Mesodermal cell (in vitro differentiated cells): ENCODE results near the gene HLCS.
A peak's percentile ranks its signal among the peaks of the same experiment; 100 is the strongest.

Experiments used
- H3K27ac ChIP-seq: 2 replicates; pipeline ENCODE4 v1.7.0; 2013; ENCODE audit warnings: mild to moderate bottlenecking, low read depth, low read length, moderate library complexity; ENCODE audit not compliant: severe bottlenecking
- H3K36me3 ChIP-seq: 2 replicates; pipeline ENCODE4 v1.7.1; 2013; ENCODE audit warnings: mild to moderate bottlenecking, low read length, moderate library complexity; ENCODE audit not compliant: control insufficient read depth, insufficient read depth
- H3K4me1 ChIP-seq: one replicate; pipeline ENCODE4 v1.7.1; 2013; ENCODE audit warnings: mild to moderate bottlenecking, low read length; ENCODE audit not compliant: insufficient read depth, control insufficient read depth, poor library complexity, severe bottlenecking
- H3K4me3 ChIP-seq: 2 replicates; pipeline ENCODE4 v1.7.0; 2013; ENCODE audit warnings: low read length, control low read depth, mild to moderate bottlenecking; ENCODE audit not compliant: insufficient read depth, poor library complexity, severe bottlenecking; ENCODE audit errors: extremely low read depth
- H3K9me3 ChIP-seq: 2 replicates; pipeline ENCODE4 v1.7.1; 2013; ENCODE audit warnings: mild to moderate bottlenecking, low read length, moderate library complexity; ENCODE audit not compliant: control insufficient read depth
- WGBS, 2 experiments: methylation state at CpG; one replicate each; pipeline ENCODE4 v1.1.5; 2013; ENCODE audit warnings: missing lambda C conversion rate in 2 of 2; ENCODE audit not compliant: insufficient coverage in 2 of 2; 5-methylcytosine and 5-hydroxymethylcytosine counted together

Gene HLCS

GRCh38 chr21:36719614-36720013 lies 246.9 kb downstream of the HLCS start:
- Histone ChIP-seq H3K4me3 (no peak overlapping the region), H3K4me1 (no peaks in the 10 kb centered on the region), H3K9me3 (no peaks in the 10 kb centered on the region), H3K36me3 (no peaks in the 10 kb centered on the region), H3K27ac (no peak overlapping the region)
- 92 to 94% methylated on average over 6 to 8 of the region's 10 CpGs for WGBS, 2 experiments

DNA sequence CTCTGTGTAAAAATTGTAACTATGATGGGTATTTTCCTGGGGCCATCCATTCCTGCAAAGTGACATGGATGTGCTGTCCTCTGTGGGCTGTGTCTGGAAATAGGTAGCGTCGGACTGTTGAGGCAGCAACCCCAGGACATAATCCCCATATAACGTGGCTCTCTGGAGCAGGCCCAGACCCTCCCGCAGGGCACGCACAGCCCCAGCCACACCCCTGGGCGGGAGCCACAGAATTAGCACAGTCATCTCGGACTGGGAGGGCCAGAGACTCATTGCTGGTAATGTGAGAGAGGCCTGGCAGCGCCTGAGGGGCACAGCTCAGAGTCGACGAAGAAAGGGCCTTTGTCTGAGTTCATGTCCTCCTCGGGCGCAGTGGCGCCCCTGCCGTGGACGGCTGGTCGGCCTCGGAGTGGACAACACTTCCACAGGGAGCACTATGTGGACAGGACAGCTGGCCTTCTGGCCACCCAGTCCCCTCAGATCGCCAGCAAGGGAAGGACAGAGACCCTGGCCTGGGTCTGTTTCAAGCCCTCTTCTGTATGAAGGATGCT lies 247.4 kb downstream of the HLCS start:
- 84 to 90% methylated on average over 17 to 18 of the region's 18 CpGs for WGBS, 2 experiments
- Histone ChIP-seq H3K9me3 (no peaks in the 10 kb centered on the region), H3K4me3 (no peak overlapping the region), H3K4me1 (no peaks in the 10 kb centered on the region), H3K27ac (no peak overlapping the region), H3K36me3 (no peaks in the 10 kb centered on the region)

- Histone ChIP-seq H3K4me3 (no peak overlapping the region), H3K27ac (no peak overlapping the region), H3K9me3 (no peaks in the 10 kb centered on the region), H3K4me1 (no peaks in the 10 kb centered on the region), H3K36me3 (no peaks in the 10 kb centered on the region)
- WGBS, 2 experiments, result 69 to 71% methylated on average over 6 of the region's 6 CpGs
Measured at GRCh38 chr21:36717976-36718375, 248.5 kb downstream of the HLCS start.

- H3K4me1 ChIP-seq, result no peaks in the 10 kb centered on the region
- H3K27ac ChIP-seq, result no peak overlapping the region
- no peak overlapping the region for H3K4me3 ChIP-seq
- H3K9me3 ChIP-seq, result no peaks in the 10 kb centered on the region
- WGBS, 2 experiments, result 83 to 93% methylated on average over 6 of the region's 9 CpGs
- H3K36me3 ChIP-seq, result no peaks in the 10 kb centered on the region
Measured at GRCh38 chr21:36716836-36717235, 249.6 kb downstream of the HLCS start.

DNA sequence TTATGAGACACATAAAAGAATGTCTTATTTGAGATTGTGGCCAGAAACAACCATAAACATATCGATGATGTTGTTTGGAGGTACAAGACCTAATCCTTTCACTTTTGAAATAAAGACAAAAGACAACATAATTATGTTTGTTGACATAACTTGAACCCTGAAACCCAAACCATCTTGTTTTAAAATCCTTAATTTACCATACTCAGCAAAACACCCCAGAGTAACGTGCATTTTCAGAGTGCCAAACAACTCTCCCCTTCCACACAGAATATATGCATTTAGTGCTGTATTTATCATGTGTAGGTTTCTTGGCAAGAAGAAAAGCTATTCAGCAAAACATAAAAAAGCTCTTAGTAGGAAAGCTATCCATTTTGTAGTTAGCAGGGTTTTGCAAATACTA lies 250.1 kb downstream of the HLCS start:
- Histone ChIP-seq H3K9me3 (no peaks in the 10 kb centered on the region), H3K36me3 (no peaks in the 10 kb centered on the region), H3K4me3 (no peak overlapping the region), H3K4me1 (no peaks in the 10 kb centered on the region), H3K27ac (no peak overlapping the region)
- WGBS, 2 experiments, result no CpG with 5 or more reads among the region's 2 CpGs

DNA sequence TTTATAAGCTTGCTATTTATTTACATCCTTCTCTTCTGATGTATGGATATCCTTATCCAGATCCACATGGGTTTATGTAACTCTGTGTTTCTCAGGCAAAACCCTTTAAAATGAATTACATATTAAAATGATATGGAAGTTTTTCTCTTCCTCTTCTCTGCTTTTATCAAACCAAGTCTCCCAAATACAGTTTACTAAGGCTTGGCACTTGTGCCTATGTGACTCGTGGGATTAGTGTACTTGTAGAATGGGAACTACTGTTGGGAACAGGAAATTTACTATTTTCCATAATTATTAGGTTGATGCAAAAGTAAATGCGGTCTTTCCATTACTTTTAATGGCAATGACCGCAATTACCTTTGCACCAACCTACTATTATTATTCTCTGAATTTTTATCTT lies 252.7 kb downstream of the HLCS start:
- Histone ChIP-seq H3K27ac (no peak overlapping the region), H3K9me3 (no peaks in the 10 kb centered on the region), H3K36me3 (no peaks in the 10 kb centered on the region), H3K4me3 (no peak overlapping the region), H3K4me1 (peaks cover 3% of the 10 kb centered on the region)
- 100% methylated on average over 2 of the region's 3 CpGs; no CpG with 5 or more reads in 1 of the 2 experiments for WGBS, 2 experiments

DNA sequence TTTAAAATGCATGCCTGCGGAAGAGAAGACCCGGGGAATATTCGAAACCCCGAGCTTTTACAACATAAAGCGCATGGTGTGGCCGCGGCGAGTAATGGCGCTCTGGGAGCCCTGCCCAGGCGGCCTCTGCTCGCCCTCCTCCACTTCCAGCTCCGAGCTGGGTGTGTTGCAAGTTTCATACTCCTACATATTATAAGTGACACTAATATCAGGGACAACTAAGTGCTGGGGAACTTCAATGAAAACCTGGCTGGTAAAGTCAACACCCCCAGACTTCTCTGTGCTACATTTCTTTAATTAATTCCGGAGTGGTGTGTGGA lies 255.8 kb downstream of the HLCS start:
- Histone ChIP-seq H3K4me3 (peak overlapping the region; percentile 18), H3K9me3 (no peaks in the 10 kb centered on the region), H3K27ac (no peak overlapping the region), H3K36me3 (no peaks in the 10 kb centered on the region), H3K4me1 (peaks cover 3% of the 10 kb centered on the region)
- 0 to 4% methylated on average over 8 to 9 of the region's 13 CpGs for WGBS, 2 experiments

DNA sequence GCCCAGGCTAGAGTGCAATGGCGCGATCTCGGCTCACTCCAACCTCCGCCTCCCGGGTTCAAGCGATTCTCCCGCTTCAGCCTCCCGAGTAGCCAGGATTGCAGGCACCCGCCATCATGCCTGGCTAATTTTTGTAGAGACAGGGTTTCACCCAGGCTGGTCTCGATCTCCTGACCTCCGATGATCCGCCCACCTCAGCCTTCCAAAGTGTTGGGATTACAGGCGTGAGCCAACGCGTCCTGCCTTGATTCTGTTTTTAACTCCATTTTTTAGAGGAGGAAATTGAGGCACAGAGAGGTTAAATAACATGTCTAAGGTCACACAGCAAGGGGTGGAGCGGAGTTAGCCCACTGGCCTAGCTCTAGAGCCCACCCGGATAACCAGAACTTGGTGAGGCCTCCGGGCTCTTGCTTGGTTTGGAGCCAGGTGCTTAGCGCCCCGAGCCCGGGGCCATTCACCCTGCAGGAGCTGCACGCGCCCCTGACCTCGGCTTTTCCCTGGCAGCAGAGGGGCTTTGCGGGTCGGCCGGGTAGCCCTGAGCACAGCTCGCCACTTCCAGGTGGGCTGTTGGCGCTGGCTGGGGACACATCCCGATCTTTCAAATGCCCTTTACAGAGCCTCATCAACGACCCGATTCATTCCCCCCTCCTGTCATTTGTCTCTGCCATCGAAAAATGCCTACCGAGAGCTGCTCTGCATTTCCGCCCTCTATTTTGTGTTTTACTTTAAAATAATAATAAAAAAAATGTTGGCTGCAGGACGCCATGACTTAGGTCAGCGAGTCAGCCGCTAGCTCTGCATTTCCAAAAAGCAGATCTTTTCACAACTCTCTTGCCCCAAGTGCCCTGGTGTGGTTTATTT lies 256.4 kb downstream of the HLCS start:
- Histone ChIP-seq H3K4me3 (peak overlapping the region; percentile 18), H3K9me3 (no peaks in the 10 kb centered on the region), H3K36me3 (no peaks in the 10 kb centered on the region), H3K4me1 (peaks cover 9% of the 10 kb centered on the region), H3K27ac (no peak overlapping the region)
- WGBS, 2 experiments, result 5 to 6% methylated on average over 30 to 35 of the region's 38 CpGs

DNA sequence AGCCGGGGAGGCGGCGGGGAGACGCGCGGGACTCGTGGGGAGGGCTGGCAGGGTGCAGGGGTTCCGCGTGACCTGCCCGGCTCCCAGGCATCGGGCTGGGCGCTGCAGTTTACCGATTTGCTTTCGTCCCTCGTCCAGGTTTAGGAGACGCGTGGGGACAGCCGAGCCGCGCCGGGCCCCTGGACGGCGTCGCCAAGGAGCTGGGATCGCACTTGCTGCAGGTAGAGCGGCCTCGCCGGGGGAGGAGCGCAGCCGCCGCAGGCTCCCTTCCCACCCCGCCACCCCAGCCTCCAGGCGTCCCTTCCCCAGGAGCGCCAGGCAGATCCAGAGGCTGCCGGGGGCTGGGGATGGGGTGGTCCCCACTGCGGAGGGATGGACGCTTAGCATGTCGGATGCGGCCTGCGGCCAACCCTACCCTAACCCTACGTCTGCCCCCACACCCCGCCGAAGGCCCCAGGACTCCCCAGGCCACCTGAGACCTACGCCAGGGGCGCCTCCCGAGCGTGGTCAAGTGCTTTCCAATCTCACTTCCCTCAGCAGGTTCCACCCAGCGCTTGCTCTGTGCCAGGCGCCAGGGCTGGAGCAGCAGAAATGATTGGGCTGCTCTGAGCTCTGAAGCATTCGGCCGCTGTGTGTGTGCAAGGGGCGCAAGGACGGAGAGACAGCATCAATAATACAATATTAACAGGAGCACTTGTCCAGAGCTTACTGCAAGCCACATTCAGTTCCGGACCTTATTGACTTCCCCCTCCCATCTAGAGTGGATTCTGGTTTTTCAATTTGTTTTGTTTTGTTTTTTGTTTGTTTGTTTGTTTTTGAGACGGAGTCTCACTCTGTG lies 257.2 kb downstream of the HLCS start:
- H3K4me3 ChIP-seq, result no peak overlapping the region
- WGBS, 2 experiments, result 3% methylated on average over 23 to 38 of the region's 55 CpGs

DNA sequence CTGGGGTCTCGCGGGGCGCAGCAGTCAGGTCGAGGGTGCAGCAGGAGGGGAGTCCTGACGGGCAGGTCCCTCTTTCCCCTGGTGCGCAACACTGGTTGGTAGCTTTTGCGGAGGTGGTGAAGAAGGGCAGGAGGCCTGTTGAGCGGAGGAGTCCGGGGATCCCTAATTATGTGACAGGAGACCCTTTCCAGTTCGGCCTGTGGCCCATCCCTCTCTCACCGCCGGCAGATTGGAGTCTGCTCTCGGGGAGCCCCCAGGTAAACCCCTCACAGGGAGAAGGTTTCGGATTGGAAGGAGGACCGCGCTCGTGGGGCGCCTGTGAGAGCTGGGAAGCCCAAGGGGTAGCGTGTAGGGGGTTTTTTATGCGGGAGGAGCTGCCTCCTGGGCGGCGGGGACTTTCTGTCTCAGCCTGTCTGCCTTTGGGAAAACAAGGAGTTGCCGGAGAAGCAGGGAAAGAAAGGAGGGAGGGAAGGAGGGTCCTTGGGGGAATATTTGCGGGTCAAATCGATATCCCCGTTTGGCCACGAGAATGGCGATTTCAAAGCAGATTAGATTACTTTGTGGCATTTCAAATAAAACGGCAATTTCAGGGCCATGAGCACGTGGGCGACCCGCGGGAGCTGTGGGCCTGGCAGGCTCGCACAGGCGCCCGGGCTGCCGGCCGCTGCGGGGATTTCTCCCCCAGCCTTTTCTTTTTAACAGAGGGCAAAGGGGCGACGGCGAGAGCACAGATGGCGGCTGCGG lies 258.0 kb downstream of the HLCS start:
- Histone ChIP-seq H3K4me1 (peaks cover 17% of the 10 kb centered on the region), H3K36me3 (no peaks in the 10 kb centered on the region), H3K9me3 (no peaks in the 10 kb centered on the region), H3K4me3 (no peak overlapping the region), H3K27ac (no peak overlapping the region)
- WGBS, 2 experiments, result 1% methylated on average over 27 to 31 of the region's 44 CpGs

More for the DNA sequence above, 257.2 kb downstream of the HLCS start:
- peaks cover 17% of the 10 kb centered on the region for H3K4me1 ChIP-seq
- no peak overlapping the region for H3K27ac ChIP-seq
- no peaks in the 10 kb centered on the region for H3K9me3 ChIP-seq
- no peaks in the 10 kb centered on the region for H3K36me3 ChIP-seq
